Measurements from ENCODE around the gene SLC4A4.

- no peak for TF ChIP-seq CTCF (IDR thresholded peaks at IDR 0.05; ENCODE audit: low read depth, low read length)
- no peak for TF ChIP-seq MYC (IDR thresholded peaks at IDR 0.05; ENCODE audit: low read depth, low read length)
Observed at GRCh38 chr4:71587995-71588394, 249.2 kb downstream of the SLC4A4 start.
